Activated T-cell treated with anti-CD3 and anti-CD28 coated beads, Interleukin-2, amount 50 U/mL, for 48 hours (primary cell): Measurements from ENCODE around the gene C14orf93.

ENCODE experiments used
- DNase-seq, 2 experiments: peaks; one replicate each; pipeline ENCODE4 v3.0.0-alpha.2; 2020

Gene C14orf93

DNA sequence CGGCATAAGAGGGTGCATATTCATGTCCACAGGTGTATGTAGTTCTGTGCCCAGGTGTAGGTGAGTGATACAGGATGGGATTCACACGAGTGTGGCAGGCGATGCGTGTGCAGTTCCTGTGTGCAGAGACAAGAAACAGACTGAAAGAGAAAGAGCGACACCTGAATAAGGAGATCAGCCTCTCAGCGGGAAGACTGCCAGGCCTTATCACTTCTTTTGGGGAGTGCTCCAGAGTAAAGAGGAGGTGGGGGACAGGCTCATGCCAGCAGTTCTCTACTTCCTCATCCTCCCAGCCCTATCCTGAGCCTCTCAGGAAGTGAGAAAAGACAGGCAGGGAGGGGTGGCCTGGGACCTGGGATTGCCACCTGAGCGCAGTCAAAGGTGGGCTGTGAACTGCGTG is 34.9 kb upstream of the C14orf93 start:
- no peak for DNase-seq

DNA sequence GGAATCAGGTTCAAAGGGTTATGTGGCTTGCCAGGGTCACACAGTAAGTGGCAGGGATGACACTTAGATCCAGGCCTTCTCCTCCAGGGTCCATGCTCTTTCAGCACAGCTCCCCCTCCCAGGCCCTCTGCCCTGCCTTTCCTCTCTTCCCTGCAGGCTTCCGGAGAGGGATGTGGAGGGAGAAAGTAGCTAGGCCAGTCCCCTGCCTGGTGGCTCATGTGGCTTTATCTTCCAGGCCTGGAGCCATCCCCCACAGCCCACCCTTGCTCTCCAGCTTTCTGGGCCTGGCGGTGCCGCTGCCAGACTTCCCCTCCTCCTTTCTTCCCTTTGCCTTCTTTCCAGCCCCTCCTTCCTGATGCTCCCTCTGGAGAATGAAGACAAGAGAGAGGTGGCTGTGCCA is 33.8 kb upstream of the C14orf93 start:
- DNase-seq = no peak

DNA sequence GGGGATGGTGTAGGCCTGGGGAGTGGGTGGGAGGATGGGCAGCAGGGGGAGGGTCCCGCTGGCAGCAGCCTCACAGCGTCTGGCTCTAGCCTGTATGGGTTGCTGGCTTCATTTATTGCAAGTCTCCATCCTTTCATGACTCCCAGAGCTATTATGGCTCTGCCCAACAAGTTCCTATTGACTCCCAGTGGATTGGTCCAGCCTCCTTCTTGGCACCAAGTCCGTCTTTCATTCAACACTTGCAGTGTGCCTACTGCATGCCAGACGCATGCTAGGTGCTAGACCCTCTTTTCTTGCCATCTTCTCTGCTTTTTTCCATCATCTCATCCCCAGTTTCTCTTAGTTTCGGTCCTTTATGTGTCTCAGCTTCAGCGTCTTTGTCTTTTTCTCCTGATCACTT is 33.2 kb upstream of the C14orf93 start:
- DNase-seq = no peak

DNA sequence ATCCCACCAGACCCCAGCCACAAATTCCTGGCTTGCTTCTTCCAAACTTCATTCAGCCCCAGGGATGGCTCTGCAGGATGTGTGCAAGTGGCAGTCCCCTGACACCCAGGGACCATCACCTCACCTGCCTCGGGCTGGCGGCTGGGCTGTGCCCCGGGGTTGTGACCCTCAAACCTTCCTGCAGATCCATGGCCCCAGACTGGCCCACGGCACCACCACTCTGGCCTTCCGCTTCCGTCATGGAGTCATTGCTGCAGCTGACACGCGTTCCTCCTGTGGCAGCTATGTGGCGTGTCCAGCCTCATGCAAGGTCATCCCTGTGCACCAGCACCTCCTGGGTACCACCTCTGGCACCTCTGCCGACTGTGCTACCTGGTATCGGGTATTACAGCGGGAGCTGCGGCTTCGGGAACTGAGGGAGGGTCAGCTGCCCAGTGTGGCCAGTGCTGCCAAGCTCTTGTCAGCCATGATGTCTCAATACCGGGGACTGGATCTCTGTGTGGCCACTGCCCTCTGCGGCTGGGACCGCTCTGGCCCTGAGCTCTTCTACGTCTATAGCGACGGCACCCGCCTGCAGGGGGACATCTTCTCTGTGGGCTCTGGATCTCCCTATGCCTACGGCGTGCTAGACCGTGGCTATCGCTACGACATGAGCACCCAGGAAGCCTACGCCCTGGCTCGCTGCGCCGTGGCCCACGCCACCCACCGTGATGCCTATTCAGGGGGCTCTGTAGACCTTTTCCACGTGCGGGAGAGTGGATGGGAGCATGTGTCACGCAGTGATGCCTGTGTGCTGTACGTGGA is 32.4 kb upstream of the C14orf93 start, which contains the start of gene PSMB11:
Gene PSMB11, plus strand, starts transcription at position 51 of the 804 bp plus-strand sequence. Its CDS starts 14 bp downstream, at position 65.
- no peak for DNase-seq

DNA sequence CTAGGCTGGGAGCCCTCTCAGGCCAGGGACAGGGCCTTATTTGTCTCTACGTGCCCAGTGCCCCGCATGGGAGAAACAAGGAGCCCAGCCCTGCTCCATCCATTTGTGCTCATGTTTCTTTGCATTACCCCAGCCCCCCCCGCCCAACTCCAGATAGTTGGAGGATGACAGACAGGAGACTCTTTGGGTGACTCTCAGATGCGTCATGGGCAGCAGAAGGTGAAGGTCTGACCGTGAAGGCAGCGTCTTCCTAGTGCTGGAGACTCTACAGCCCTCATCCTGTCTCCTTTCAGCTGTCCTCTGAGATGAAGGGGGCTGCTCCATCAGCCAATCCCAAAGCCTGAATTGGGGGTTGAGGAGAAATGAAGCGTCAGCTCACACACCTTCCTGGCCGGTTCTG is 31.8 kb upstream of the C14orf93 start:
- no peak for DNase-seq

DNA sequence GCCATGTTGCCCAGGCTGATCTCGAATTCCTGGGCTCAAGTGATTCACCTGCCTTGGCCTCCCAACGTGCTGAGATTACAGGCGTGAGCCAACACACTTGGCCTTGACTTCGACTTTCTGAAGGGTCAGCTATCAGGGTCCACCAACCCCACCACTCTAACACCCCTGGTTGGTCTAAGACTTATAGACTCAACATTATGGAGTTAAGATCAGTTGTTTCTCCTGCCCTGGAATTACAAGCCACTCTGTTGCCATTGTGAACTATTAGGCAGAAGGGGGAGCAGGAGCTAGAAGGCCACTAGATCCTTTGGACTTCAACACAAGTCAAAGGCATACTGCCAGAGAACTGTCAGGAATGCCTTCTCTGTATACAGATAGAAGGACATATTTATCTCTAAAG is 30.2 kb upstream of the C14orf93 start:
- DNase-seq = no peak

DNA sequence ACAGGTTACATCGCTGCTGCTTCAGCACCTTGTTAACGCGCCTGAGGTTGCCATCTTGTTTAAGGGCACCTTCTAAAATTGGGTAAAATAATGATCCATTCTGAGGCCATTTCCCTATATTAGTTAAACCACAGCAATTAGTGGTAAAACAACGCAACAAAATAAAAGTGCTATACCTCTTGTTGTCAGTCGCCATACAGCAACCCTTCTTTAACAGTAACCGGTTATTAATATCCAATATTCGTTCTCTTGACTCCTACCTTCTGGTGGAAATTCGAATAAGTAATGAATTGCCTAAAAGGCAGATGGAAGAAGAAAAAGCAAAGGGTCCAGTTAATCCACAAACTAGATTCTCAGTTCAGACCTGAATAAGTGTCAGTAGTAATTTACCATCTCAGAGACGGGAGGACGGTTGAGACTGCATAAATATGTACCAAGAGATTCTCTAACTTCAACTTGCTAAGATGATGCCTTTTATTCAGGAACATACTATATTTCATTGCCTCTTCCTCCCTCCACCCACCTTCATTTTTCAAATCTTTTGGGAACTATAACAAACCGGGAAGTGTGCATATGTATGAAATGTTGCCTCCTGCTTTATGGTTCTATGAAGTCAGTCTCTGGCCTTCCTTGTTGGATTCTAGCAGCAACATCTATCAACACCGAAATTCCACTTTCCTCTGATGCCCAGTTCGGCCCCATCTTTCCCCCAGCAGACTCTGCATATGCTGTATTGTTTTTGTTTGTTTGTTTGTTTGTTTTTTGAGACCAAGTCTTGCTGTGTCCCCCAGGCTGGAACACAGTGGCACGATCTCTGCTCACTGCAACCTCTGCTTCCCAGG is 25.6 kb upstream of the C14orf93 start:
- no peak for DNase-seq

DNA sequence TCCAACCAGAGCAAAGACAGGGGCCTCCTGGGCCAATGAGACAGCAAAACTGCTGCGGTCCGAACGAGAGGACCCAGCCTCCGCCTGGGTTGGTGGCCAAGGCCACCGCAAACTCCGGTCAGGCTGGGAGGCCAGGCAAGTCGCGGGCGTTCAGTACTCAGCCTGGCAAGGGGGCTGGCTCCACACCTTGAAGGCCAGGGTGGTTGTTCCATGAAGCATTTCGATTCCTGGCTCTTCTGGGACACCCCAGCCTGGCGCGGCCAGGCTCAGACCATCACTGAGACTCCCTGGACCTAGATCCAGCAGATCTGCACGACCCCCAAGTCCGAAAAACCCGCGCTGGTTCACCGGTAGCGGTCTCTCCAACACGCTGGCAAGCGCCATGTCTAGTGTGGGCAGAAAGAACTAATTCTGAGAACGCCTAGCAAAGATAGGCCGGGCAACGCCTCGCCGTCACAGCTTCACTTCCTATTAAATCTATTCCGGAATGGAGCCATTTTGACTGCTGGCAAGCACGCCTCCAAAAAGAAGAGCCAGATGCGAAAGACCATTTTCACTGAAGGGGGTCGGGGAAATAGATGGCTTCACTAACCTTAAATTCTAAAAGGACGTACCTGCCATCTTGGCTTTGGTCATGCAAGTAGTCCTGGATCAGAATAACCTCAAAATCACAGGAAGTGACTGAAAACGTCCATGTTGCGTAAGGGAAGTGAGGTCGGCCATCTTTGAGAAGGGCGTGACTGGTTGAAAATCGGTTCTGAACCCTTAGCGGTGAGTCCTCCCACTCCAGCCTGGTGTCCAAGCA is 24.8 kb upstream of the C14orf93 start, which contains the start of gene PSMB5:
Gene PSMB5, minus strand, starts transcription at position 403 of the 805 bp plus-strand sequence. Its CDS starts 19 bp downstream, at position 384.
- peak; percentile 88 to 89 for DNase-seq

DNA sequence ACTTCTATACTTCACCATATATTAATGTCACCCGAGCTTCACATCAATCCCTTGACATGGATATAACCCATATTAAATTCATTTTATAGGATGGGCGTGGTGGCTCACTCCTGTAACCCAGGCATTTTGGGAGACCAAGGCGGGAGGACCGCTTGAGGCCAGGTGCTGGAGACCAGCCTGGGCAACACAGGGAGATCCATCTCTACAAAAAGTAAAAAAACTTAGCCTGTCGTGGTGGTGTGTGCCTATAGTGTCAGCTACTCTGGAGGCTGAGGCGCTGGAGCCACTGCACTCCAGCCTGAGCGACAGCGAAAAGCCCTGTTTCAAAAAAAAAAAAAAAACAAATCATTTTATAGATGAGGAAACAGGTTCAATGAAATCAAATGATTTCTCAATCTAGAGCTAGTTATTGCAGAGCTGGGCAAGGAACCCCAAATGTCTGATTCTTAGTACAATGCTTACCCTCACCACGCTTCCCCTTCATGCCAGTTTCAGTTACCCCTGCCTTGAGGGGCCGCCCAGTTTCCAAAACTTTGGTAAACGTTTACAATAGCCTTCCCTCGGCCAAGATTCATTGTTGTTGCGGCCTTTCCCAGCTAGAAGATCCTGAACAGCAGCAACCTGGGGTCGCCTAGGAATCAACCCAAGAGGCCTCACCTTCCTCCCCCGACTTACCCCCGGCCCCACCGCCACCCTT is 24.0 kb upstream of the C14orf93 start:
- no peak for DNase-seq

DNA sequence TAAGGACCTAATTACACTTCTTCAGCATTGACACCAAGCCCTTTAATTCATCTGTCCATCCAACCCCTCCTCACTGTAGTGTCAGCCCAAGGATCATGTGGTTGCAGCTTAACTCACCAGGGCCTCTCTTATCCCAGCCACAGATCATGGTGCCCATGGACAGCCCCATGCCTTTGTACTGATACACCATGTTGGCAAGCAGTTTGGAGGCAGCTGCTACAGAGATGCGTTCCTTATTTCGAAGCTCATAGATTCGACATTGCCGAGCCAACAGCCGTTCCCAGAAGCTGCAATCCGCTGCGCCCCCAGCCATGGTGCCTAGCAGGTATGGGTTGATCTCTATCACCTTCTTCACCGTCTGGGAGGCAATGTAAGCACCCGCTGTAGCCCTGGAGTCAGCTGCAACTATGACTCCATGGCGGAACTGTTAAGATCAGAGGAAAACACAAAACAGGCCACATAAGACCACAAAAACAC is 23.3 kb upstream of the C14orf93 start:
- no peak for DNase-seq

DNA sequence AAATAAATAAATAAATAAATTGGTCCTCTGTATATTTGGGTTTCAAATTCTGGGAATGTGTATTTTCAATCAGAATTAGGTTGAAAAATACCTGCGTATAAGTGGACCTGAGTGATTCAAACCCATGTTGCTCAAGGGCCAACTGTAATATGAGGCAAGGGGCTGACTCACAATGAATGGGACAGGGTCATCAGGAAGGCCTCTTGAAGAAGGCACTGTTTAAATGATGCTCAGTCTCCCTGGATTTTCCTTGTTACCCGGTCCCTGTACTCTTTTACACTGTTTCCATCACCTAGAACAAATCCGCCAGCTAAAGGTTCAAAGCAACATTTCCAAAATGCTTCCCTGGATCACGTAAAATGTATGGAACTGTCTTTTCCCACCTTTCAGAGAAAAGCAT is 21.0 kb upstream of the C14orf93 start:
- DNase-seq = no peak

DNA sequence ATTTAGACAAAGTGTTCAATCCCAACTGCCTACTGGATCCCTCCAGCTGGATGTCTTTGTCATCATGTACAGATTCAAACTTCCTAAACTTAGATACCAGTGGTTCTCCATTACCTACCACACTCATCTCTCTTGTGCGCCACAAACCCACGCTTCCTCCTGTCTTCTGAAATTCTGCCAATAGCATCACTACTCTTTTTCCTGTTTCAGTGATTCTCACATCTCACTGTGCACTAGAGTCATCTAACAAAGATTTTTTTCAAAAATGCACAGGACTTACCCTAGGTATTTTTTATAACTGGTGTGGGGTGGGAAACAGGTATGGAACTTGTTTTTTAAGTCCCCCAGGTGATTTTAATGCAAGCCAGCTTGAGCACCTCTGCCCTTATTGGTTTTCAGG is 18.9 kb upstream of the C14orf93 start:
- DNase-seq = peak in 1 of 2 experiments; percentile 35

DNA sequence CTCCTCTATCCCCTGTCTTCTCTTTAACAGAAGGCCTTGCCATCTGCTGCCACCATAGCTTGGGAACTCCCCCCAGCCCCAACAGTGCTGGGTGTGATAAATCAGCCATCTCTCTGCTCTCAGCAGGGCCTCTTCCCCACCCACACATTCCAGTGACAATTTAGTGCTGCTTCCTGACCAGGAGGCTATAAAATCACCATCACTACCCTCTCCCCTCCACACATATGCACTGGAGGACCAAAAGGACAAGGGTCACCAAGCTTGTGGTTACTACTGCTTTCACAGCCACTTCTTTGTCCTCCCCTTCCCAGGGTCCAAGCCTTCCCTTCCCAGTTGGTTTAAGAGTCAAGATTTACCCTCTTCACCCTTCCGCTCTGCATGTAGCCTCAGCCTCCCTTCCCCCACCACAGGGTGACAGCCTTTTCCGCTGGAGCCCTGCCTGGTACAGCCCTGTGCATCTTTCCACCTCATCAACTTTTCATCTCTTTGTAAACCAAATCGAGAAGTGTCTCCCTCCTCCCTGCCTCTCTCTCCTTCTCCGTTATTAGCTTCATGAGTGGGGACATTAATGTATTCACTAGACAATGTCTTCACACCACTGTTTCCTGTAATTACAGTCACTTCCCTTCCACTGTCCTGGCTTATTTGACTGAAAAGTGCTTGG is 15.3 kb upstream of the C14orf93 start:
- peak in 1 of 2 experiments; percentile 48 for DNase-seq

DNA sequence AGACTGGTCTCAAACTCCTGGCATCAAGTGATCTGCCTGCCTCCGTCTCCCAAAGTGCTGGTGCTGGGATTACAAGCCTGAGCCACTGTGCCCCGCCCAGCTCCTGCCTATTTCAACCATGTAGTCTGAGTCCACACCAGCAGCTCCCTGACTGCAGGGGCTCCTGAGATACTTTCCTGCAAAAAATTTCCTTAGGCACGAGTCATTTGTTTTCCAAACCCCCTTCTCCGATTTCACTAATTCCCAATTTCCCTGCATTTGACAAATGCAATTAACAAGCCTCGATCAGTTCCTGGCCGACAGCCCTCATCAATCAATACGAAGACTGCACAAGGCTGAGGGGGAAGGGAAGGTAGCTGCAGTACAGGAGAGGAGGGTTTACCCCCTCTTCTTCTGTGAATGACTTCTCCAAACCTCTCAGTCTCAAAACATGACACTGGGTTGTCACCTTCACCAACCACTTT is 14.7 kb upstream of the C14orf93 start:
- no peak for DNase-seq

DNA sequence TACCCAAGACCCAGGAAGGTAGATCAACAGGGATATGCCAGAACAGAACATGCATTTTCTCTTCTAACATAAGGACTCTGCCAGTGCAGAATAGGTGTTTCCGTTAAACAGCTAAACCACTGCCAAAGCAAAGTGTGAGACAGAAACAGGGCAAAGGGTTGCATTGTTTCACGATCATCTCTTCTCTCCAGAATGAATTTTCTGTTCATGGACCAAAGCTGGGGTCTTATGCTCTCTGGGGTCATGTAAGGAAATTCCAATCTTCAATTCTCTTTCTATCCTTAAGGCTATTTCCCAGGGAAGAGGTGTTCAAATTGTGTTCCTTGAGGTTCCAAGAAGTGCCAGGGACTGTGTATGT is 13.8 kb upstream of the C14orf93 start:
- no peak for DNase-seq

DNA sequence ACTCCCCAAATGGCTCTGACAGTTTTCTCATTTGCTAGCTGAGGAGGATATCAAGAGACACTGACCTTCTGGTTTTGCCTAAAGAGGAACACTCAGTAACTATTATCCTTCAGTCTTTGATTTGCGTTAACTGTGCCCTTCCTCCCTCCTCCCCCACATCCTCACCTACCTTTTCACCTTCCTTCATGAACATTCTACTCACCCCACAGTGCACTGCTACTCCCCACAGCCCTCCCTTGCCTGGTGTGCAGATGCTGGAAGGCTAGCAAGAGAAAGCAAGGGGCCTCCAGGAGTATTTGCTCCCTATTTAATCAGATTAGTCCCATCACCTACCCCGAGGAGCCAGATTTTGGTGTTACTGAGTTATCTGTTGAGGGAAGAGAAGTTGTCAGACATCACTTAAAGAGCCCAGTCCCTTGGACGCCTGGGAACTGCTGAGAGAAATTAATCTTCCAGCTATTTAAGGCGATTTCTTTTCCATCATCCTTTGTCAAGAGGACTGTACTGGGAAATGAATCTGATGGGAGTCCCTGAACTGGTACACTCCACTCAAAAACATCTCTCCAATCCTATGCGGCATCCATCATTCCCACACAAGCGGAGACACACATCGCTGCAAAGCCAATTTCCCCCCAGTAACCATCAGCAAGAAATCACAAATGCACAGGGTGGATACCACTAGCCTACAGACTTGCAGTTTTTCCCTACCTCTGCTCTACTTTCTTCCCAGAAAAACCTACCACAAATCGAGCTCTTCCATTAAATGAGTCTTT is 13.3 kb upstream of the C14orf93 start:
- no peak for DNase-seq

DNA sequence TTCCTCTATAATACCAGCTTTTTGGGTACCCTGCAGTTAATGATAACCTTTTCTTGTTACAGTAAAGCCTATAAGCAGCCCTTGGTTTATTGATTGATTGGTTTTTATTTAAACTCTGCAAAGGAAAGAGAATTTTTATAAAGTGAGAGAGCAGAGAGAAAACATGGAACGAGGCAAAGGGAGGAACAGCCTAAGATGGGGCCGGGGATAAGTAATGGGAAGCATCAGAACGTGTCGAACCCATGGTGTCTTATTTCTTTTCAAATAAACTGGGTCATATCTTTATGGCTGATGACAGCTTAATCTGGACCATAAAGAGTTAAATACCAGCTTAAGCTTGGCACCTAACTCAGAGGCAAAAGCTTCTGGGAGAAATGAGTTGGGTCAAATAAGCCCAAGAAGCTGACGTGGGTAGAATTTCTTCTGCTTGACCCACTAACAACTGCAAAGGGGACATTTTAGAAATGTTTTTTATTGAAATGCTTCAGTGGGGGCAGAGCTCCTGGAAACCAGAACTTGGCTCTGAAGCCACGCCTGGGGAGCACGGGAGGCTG is 12.0 kb upstream of the C14orf93 start:
- no peak for DNase-seq

DNA sequence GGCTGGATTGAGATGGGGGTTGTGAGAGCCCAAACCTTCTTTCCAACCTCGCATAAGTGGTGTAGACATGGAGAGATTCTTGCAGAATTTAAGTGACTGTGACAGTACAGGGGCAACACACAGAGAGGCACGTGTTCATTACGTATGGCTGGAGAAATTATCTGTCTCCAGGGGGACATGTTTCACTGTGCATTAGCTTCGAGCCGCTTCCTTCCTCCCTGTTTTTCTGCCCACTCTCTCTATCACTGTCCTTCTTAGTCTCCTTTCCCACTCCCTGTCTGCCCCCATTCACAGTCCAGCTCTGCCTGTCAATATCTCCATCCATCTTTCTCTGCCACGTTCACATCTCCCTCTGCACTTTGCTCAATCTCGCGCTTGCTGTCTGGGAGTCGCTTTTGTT is 11.5 kb upstream of the C14orf93 start:
- DNase-seq = no peak

DNA sequence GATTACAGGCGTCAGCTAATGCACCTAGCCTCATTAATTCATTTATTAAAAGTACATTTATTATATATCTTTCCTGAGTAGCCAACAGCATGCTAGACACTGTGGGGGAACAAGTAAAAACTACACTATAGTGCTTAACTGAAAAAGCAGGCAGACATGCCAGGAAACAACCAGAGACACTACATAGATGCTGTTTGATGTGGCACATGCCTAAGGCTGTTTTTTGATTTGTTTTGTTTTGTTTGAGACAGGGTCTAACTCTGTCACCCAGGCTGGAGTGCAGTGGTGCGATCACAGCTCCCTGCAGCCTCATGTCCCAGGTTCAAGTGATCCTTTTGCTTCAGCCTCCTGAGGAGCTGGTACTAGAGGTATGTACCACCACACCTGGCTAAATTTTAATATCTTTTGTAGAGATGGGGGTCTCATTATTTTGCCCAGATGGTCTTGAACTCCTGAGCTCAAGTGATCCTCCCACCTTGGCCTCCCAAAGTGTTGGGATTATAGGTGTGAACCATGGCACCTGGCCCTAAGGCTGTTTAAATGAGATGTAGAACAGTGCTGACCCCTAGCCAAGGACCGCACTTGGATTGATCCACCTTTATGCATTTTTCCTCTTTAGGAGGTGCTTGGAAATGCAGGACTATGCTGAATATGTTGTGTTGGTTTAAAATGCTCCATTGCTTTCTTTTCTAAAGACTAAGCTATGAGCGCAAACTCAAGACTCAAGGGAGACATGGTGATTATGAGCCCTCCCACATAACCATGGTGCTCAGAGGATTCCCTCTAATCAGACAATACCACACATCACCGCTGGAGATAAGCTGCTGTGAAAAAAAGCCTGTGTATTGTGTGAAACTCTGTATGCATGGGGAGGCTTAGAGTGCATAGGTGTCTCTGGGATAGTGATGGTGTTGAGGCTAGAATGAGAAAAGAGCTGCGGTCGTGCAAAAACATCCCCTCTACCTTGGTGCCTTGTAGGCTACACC is 10.5 kb upstream of the C14orf93 start:
- no peak for DNase-seq
